Endothelial cell of umbilical vein (primary cell): ENCODE data around the gene PTN. TPM values are rescaled to one million over a fixed set of nuclear protein-coding genes. Genes with fewer than 3 reads are reported as not detected.

Experiments used
- BruUV-seq: library from RNA; stranded (reverse); fragments of 400-500 nt; replicated peaks from 2 replicates; lab custom pipeline; 2021; lab: Mats Ljungman, UMichigan
- CTCF ChIA-PET: fragments of 300-600, 350-600 bp; sonication (Branson Sonifier 250); formaldehyde crosslinking; loops from one replicate; lab custom pipeline; 2021; ENCODE audit warnings: antibody characterized with exemption, inconsistent platforms; lab: Charles Lee
- POLR2A ChIA-PET: fragments of 300-600, 350-600 bp; sonication (Branson Sonifier 250); formaldehyde crosslinking; loops from one replicate; lab custom pipeline; 2021; ENCODE audit warnings: antibody characterized with exemption, inconsistent platforms; lab: Charles Lee
- DNase-seq: peaks from one replicate; pipeline ENCODE4 v3.0.0-alpha.2; 2011; ENCODE audit warnings: low read depth, low spot score
- FAIRE-seq: peaks from 2 replicates; lab custom pipeline; 2011; peaks lifted over from hg19 to GRCh38; lab: Jason Lieb, UNC
- H2AFZ ChIP-seq: 2 replicates; pipeline ENCODE4 v1.6.0; 2012; ENCODE audit warnings: low read depth, low read length, control low read depth, inconsistent platforms
- H3K27ac ChIP-seq: 2 replicates; pipeline ENCODE4 v1.5.1; 2011; ENCODE audit warnings: low read depth, mild to moderate bottlenecking, control low read depth, low read length, moderate library complexity; ENCODE audit not compliant: insufficient read depth
- H3K27me3 ChIP-seq, 2 experiments: 2 replicates each; pipeline versions ENCODE4 v1.6.0 to v1.6.1; 2011; ENCODE audit warnings: low read length in 2 of 2, mixed read lengths in 1 of 2; ENCODE audit not compliant: control insufficient read depth in 2 of 2, insufficient read depth in 2 of 2
- H3K36me3 ChIP-seq, 2 experiments: 2 replicates in 1 of 2; 3 replicates in 1 of 2; pipeline ENCODE4 v1.5.1; 2011; ENCODE audit warnings: low read length in 2 of 2, mild to moderate bottlenecking in 1 of 2, moderate library complexity in 1 of 2; ENCODE audit not compliant: control insufficient read depth in 2 of 2, insufficient read depth in 2 of 2; ENCODE audit errors: extremely low read depth in 1 of 2
- H3K4me1 ChIP-seq: 3 replicates; pipeline ENCODE4 v1.5.1; 2011; ENCODE audit warnings: mild to moderate bottlenecking, low read length; ENCODE audit not compliant: control insufficient read depth, insufficient read depth; ENCODE audit errors: extremely low read depth
- H3K4me2 ChIP-seq: 2 replicates; pipeline ENCODE4 v1.6.1; 2011; ENCODE audit warnings: low read length, control low read depth, mixed read lengths; ENCODE audit not compliant: insufficient read depth
- H3K4me3 ChIP-seq, 3 experiments: fragments of 200-600 bp in 1 of 3; sonication (generic), shearing (Covaris generic) in 1 of 3; replicated peaks in 1 of 3; 2 replicates each; pipeline ENCODE4 v1.5.1; 2011 to 2016; ENCODE audit warnings: control low read depth in 3 of 3, low read length in 3 of 3, mild to moderate bottlenecking in 2 of 3, inconsistent platforms in 1 of 3, low read depth in 1 of 3, moderate library complexity in 1 of 3; ENCODE audit not compliant: insufficient read depth in 1 of 3
- H3K79me2 ChIP-seq: 2 replicates; pipeline ENCODE4 v1.6.0; 2012; ENCODE audit warnings: low read length, inconsistent platforms; ENCODE audit not compliant: control insufficient read depth, insufficient read depth
- H3K9ac ChIP-seq: replicated peaks from 2 replicates; pipeline ENCODE3; 2011; ENCODE audit warnings: low read length, control low read depth; ENCODE audit not compliant: insufficient read depth; ENCODE audit errors: extremely low read depth
- H3K9me1 ChIP-seq: replicated peaks from 3 replicates; pipeline ENCODE4 v1.6.0; 2011; ENCODE audit warnings: mild to moderate bottlenecking, low read length; ENCODE audit not compliant: control insufficient read depth, insufficient read depth; ENCODE audit errors: extremely low read depth
- H3K9me3 ChIP-seq: replicated peaks from 2 replicates; pipeline ENCODE4 v1.5.1; 2012; ENCODE audit warnings: low read length, inconsistent platforms; ENCODE audit not compliant: control insufficient read depth, insufficient read depth
- H4K20me1 ChIP-seq: replicated peaks from 2 replicates; pipeline ENCODE3; 2011; ENCODE audit warnings: mild to moderate bottlenecking, low read length; ENCODE audit not compliant: control insufficient read depth, insufficient read depth; ENCODE audit errors: extremely low read depth
- CTCF ChIP-seq, 2 donors: IDR thresholded peaks; 1 replicate in 1 of 2; 2 replicates in 1 of 2; pipeline ENCODE4 v1.5.1; 2011; ENCODE audit warnings: low read length in 2 of 2, mild to moderate bottlenecking in 2 of 2, moderate library complexity in 2 of 2, control low read depth in 1 of 2, inconsistent platforms in 1 of 2, low read depth in 1 of 2; ENCODE audit not compliant: insufficient read depth in 1 of 2; ENCODE audit errors: extremely low read depth in 1 of 2
- EZH2 ChIP-seq: IDR thresholded peaks from 2 replicates; pipeline ENCODE4 v1.6.1; 2012; ENCODE audit warnings: borderline replicate concordance, low read depth, mild to moderate bottlenecking, moderate library complexity, low read length, inconsistent platforms; ENCODE audit not compliant: severe bottlenecking
- FOS ChIP-seq: IDR thresholded peaks from 2 replicates; pipeline ENCODE4 v1.6.1; 2011; ENCODE audit warnings: mild to moderate bottlenecking, low read length, moderate library complexity, borderline replicate concordance; ENCODE audit not compliant: insufficient read depth
- GATA2 ChIP-seq: IDR thresholded peaks from 2 replicates; pipeline ENCODE4 v1.7.0; 2011; ENCODE audit warnings: low read depth, mild to moderate bottlenecking, moderate library complexity, mixed read lengths, low read length; ENCODE audit not compliant: insufficient read length, insufficient read depth
- MYC ChIP-seq: IDR thresholded peaks from one replicate; pipeline ENCODE4 v1.6.1; 2011; ENCODE audit warnings: mild to moderate bottlenecking, low read depth, low read length
- POLR2A ChIP-seq: IDR thresholded peaks from 2 replicates; pipeline ENCODE4 v1.6.1; 2012; ENCODE audit warnings: low read depth, mild to moderate bottlenecking, control low read depth, low read length
- POLR2AphosphoS5 ChIP-seq: IDR thresholded peaks from 2 replicates; pipeline ENCODE4 v1.6.1; 2012; ENCODE audit warnings: low read depth, mild to moderate bottlenecking, control low read depth, low read length, moderate library complexity; ENCODE audit not compliant: insufficient read depth
- dilution Hi-C: fragments of 300-500 bp; cut with MboI; formaldehyde crosslinking; loops from one replicate; pipeline ENCODE4 v1.15.0; 2019; ENCODE audit warnings: low sequenced_read_pairs; ENCODE audit not compliant: extremely low pct_ligation_motif_present
- intact Hi-C: fragments of 100-400 bp; cut with micrococcal nuclease; formaldehyde crosslinking; loops from one replicate; pipeline ENCODE4 v1.10.0; 2022
- polyA plus RNA-seq, 4 experiments: library from polyadenylated mRNA; depleted of rRNA in 3 of 4; stranded (reverse) in 3 of 4; unstranded in 1 of 4; fragments of >200 nt; gene quantifications; 2 replicates each; pipeline versions ENCODE4 v1.2.1 to v1.2.3, GENCODE V29; 2011 to 2012; ENCODE audit warnings: missing spikeins in 1 of 4
- total RNA-seq: library from RNA; stranded (reverse); gene quantifications from 2 replicates; pipeline ENCODE4 v1.2.3, GENCODE V29; 2021

The PTN gene
- total and polyA plus RNA-seq, 2 donors (not counting 3 experiments of a cell fraction or from before 2014, with no cell fraction given) = 0.07 TPM; not detected in 1

- Histone ChIP-seq H3K79me2 (no peaks in the 10 kb centered on the region), H2AFZ (no peak overlapping the region), H3K9me1 (no peaks in the 10 kb centered on the region), H3K27ac (no peak overlapping the region), H3K4me1 (no peaks in the 10 kb centered on the region), H3K36me3 (no peaks in the 10 kb centered on the region), H3K9me3 (no peaks in the 10 kb centered on the region), H4K20me1 (no peaks in the 10 kb centered on the region), H3K9ac (no peak overlapping the region), H3K4me2 (no peak overlapping the region), H3K27me3 (no peaks in the 10 kb centered on the region), H3K4me3 (no peak overlapping the region)
- POLR2A ChIA-PET = no interaction called here
- no TSS peak for BruUV-seq
- intact Hi-C loops = loop anchor here (5.0 kb wide), 1 partner anchor 303 kb away; no protein-coding TSS in a partner anchor
- FAIRE-seq = no peak
- no peak for DNase-seq
- CTCF ChIA-PET = no interaction called here
- TF ChIP-seq EZH2 = no peak
- TF ChIP-seq CTCF (IDR thresholded peaks at IDR 0.05; ENCODE audit: extremely low read depth in 1 of 2, insufficient read depth in 1 of 2, low read depth in 1 of 2, low read length in 2 of 2) = no peak
- TF ChIP-seq GATA2 = no peak
- no peak for TF ChIP-seq MYC
- no peak for TF ChIP-seq POLR2A
- no peak for TF ChIP-seq POLR2AphosphoS5
- no peak for TF ChIP-seq FOS
- dilution Hi-C loops = no loop called here
These were observed 54.4 kb downstream of the PTN start for GRCh38 chr7:137289101-137289500.
